HG03521 (cell line): ENCODE data around the gene CFAP58.

Experiments
- ATAC-seq: cut with Tn5 transposase; IDR thresholded peaks from one replicate; pipeline ENCODE4 v1.9.1; 2021; ENCODE audit warnings: mild to moderate bottlenecking, moderate library complexity; ENCODE audit not compliant: unreplicated experiment

The CFAP58 gene

GRCh38 chr10:104472957-104473745 lies 119.5 kb downstream of the CFAP58 start:
- ATAC-seq = no peak

DNA sequence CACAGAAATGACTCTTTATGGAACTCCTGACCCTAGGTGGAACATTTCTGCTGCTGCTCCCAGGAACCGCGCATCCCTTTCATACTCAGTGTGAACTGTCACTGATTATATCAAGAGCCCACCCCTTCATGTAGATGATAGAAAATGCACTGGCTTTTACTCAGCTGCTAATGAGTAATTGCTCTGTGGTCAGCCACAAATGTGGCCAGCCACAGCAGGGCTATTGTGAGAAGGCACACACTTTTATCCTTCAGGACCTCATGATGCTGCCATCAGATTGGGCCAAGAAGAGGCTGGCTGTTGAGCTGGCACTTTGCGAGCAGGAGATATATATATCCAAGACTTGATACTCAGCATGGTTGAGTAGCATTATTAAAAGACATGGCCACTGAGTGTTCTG lies 124.7 kb downstream of the CFAP58 start:
- ATAC-seq = no peak

DNA sequence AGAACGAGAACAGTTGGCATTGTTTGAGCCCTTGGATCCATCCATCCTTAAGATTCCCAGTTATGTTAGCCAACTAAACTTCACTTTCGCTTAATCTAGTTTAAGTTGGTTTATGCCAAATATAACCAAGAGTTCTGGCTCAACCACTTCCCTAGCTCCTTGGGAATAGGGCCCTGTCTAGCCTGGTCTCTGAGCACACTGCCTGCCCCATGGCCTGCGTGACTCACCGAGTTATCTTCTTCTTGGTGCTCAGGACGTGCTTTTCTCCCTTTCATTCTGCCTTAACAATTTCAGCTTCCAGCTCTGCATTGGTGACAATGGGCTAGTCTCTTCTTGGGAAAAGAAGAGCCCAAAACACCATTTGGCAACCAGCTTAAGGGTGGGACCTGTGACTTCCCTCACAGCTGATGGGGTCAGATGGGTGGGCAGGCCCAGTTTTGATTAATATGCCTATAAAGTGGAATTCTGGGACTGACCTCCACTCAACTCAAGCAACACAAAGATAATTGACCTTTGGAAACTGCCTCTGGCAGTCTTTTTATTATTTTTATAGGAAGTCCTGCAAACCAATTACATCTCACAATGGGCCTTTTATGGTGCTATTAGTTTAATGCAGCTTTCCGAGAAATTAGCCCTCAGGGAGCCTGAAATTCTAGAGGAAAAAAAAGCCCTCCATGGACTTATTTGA lies 126.4 kb downstream of the CFAP58 start:
- no peak for ATAC-seq

DNA sequence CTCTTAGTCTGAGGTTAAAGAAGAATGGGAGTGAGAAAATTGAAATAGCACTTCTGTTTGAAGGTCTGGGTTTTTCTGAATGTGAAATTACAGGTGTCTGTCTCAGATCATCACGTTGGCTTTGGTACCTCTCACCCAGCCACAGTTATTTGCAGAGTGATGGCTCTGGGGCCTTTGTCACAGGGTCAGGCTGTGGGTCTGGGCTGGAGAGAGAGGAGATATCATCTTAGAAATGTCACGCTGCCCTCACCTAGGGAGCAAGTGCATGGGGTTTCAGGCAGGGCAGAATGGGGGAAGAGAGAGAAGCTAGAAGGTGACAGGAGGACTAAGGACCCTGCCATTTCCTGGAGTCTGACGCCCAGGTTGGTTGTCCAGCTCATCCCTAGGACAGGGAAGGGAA lies 127.2 kb downstream of the CFAP58 start:
- no peak for ATAC-seq

- ATAC-seq = no peak
Observed at GRCh38 chr10:104483582-104483981, 129.9 kb downstream of the CFAP58 start.

DNA sequence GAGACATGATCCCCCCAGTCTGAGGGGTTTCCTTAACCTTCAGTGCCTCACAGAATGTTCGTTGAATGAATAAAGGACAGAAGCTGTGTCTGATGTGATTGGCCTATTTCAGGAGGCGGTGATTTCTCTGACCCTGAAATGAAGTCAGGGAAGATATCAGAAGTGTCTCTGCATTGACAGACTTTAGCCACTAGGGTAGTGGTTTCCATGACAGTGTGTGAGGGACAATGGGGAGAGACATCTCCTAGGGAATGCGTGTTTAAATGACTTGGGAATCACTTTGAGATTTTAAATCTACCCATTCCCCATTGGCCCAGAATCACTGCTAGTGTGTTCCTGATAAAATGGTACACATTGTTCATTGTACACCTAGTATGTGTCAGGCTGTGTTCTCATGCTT lies 132.0 kb downstream of the CFAP58 start:
- no peak for ATAC-seq

- ATAC-seq = no peak
Observed at GRCh38 chr10:104486803-104487202, 133.2 kb downstream of the CFAP58 start.

DNA sequence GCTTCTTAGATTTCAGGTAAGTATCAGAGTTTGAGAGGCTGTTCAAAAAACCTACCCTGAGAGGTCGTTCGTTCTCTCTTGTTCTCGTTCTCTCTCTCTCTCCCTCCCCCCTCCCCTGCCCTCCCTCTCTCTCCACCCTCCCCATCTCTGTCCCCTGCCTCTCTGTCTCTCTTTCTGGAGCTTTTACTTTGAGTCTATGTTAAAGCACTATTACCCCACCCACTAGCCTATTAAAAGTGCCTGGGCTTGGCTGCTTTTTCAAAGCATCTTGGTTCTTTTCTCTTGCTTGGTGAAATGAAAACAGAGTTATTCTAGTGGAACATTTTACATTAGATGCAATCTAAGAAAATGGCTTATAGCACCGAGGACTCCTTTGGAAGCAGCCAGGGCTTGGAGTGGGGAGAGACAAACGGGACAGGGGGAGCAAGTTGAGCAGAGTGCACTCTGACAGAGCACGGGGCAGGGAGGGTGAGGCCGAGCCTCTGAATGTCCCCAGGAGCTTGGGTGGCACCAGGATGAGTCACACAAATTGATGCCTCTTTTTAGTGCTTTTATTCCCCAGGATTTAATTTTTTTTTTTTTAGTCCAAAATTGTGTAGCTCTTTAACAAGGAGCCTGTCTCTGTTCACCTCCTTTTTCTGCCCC lies 134.3 kb downstream of the CFAP58 start:
- no peak for ATAC-seq

GRCh38 chr10:104488439-104488832 lies 134.8 kb downstream of the CFAP58 start:
- no peak for ATAC-seq

DNA sequence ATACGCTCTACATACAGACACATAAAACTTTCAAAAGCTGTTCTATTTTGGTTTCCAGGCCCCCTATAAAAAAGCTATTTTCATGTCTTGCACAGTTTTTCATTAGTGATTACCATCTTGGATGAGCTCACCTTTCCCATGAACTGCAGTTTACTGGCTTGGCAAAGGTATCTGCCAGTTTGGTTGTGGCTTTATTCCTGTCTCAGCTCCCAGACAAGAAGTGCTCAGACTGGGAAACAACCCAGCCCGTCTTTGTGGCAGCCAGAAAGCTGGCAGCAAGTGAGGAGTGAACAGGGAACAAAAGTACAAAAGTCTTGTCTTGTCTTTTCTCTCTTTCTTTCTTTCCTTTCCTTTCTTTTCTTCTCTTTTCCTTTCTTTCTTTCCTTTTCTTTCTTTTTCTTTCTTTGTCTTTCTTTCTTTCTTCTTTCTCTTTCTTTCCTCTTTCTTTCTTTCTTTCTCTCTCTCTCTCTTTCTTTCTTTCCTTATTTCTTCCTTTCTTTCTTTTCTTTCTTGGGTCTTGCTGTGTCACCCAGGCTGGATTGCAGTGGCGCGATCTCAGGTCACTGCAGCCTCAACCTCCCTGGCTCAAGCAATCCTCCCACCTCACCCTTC lies 138.8 kb downstream of the CFAP58 start:
- no peak for ATAC-seq

- ATAC-seq = no peak
Observed at GRCh38 chr10:104498347-104499081, 144.9 kb downstream of the CFAP58 start.

GRCh38 chr10:104501449-104501848 lies 147.8 kb downstream of the CFAP58 start:
- no peak for ATAC-seq

- no peak for ATAC-seq
Observed at GRCh38 chr10:104501864-104502579, 148.4 kb downstream of the CFAP58 start.

DNA sequence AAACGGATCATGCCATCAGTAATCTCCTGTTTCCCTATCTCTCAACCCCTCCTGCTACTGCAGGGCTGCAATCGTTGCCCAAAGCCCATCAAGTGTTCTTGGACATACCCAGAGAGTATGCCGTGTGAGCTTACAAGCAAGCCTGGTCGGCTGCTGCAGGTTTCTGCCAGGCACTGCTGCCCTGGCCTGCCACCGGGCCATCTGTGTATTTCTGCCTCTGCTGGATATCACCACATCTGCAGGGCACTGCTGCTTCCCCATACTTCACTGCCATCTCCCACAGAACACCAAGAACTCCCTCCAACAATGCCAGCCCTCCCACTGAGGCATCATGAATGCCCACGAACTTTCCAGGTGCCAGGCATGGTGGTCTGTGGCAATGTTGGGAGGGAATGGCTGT lies 149.3 kb downstream of the CFAP58 start:
- ATAC-seq = no peak
